Measurements from ENCODE around the gene NUCB1. TPM values are rescaled to one million over a fixed set of nuclear protein-coding genes. Genes with fewer than 3 reads are reported as not detected.
"Not testable (repeated sequence)": the region's sequence is repeated elsewhere in the genome, so short reads cannot be mapped to it uniquely, and the experiment has no call there.

NUCB1 gene
- total and polyA plus RNA-seq, 2 donors, result 107 to 478 TPM

DNA sequence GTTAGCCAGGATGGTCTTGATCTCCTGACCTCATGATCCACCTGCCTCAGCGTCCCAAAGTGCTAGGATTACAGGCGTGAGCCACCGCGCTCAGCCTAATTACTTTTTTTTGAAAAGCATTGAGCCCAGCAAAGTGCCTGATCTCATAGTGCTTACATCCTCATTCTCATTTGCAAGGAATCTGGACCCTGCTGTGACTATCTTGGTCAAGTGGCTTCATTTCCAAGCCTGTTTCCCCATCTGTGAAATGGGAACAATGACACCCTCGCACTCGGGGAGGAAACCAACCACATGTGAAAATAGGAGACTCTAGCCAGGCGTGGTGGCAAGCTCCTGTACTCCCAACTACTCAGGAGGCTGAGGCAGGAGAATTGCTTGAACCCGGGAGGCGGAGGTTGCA, 30.1 kb upstream of the NUCB1 start:
- H3K4me3 ChIP-seq (ENCODE audit: low read depth, low read length), result no peak overlapping the region
- 96% methylated on average over 9 of the region's 9 CpGs for WGBS
- peaks cover 4% of the 10 kb centered on the region for H3K4me1 ChIP-seq (ENCODE audit: insufficient read depth)
- DNase-seq (ENCODE audit: extremely low spot score), result no peak
- H3K27ac ChIP-seq (ENCODE audit: low read depth), result no peak overlapping the region
- no peaks in the 10 kb centered on the region for H3K36me3 ChIP-seq (ENCODE audit: insufficient read depth)

DNA sequence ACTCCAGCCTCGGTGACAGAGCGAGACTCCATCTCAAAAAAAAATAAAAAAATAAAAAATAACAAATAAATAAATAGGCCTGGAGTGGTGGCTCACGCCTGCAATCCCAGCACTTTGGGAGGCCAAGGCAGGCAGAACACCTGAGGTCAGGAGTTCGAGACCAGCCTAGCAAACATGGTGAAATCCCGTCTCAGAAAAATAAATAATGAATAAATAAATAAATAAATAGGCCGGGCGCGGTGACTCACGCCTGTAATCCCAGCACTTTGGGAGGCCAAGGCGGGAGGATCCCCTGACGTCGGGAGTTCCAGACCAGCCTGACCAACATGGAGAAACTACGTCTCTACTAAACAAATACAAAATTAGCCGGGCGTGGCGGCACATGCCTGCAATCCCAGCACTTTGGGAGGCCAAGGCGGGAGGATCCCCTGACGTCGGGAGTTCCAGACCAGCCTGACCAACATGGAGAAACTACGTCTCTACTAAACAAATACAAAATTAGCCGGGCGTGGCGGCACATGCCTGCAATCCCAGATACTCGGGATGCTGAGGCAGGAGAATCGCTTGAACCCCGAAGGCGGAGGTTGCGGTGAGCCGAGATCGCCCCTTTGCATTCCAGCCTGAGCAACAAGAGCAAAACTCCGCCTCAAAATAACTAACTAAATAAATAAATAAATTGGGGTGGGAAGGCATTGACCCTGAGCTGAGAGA, 28.5 kb upstream of the NUCB1 start:
- not testable (repeated sequence) for H3K4me1 ChIP-seq (ENCODE audit: insufficient read depth); DNase-seq (ENCODE audit: extremely low spot score); H3K36me3 ChIP-seq (ENCODE audit: insufficient read depth); H3K4me3 ChIP-seq (ENCODE audit: low read depth, low read length); H3K27ac ChIP-seq (ENCODE audit: low read depth)
- WGBS, result 82% methylated on average over 31 of the region's 31 CpGs

DNA sequence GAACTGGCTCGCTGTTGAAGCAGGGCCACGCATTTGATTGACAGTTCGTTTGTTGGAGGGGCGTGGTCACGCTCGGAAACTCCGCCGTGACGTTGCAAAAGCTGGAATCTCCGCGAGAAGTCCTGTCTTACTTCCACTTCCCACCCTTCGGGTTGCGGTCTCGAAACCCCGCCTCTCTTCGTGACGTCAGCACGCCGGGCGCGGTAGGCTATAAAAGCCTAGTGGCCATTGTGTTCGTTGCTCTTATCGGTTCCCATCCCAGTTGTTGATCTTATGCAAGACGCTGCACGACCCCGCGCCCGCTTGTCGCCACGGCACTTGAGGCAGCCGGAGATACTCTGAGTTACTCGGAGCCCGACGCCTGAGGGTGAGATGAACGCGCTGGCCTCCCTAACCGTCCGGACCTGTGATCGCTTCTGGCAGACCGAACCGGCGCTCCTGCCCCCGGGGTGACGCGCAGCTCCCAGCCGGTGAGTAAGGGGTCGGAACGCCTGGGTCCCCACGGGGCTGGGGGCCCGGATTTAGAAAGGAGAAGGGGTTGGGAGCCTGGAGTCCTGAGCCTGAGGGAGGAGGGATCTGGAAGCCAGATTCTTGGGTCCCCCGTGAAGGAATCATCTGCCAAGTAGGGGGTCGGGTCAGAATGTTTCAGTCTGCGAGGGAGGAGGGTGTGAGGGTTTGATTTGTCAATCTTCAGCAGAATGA, 27.8 kb upstream of the NUCB1 start, which contains the start of gene PPP1R15A:
PPP1R15A (plus strand) TSS at position 240 of the 702 bp plus-strand sequence. CDS start 813 bp downstream, outside the sequence.
- H3K4me3 ChIP-seq (ENCODE audit: low read depth, low read length), result peak within 1 kb of the TSS; percentile 77
- peak; percentile 97 for DNase-seq (ENCODE audit: extremely low spot score)
- H3K4me1 ChIP-seq (ENCODE audit: insufficient read depth), result peaks cover 4% of the 10 kb centered on the region
- no peaks in the 10 kb centered on the region for H3K36me3 ChIP-seq (ENCODE audit: insufficient read depth)
- under 1% methylated on average over 53 of the region's 53 CpGs for WGBS
- peak within 1 kb of the TSS; percentile 100 for H3K27ac ChIP-seq (ENCODE audit: low read depth)

DNA sequence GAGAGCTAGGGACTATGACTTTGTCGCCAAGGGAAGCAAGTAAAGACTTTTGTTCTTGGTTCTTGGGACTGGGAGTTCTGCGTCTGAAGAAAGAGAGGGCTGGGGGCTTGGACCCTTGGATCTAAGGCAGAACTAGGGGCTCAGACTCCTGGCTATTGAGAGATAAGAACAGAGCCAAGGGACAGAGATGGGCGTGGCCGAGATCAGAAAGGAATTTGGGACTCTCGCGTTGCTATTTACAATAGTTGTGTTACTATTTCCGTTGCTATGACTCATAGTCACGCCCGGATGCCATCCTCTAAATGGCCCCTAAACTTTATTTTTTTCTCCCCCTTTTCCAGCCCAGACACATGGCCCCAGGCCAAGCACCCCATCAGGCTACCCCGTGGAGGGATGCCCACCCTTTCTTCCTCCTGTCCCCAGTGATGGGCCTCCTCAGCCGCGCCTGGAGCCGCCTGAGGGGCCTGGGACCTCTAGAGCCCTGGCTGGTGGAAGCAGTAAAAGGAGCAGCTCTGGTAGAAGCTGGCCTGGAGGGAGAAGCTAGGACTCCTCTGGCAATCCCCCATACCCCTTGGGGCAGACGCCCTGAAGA, 27.1 kb upstream of the NUCB1 start:
- peak overlapping the region; percentile 77 for H3K4me3 ChIP-seq (ENCODE audit: low read depth, low read length)
- no peaks in the 10 kb centered on the region for H3K36me3 ChIP-seq (ENCODE audit: insufficient read depth)
- WGBS, result under 1% methylated on average over 14 of the region's 14 CpGs
- peaks cover 3% of the 10 kb centered on the region for H3K4me1 ChIP-seq (ENCODE audit: insufficient read depth)
- peak; percentile 92 for DNase-seq (ENCODE audit: extremely low spot score)
- H3K27ac ChIP-seq (ENCODE audit: low read depth), result peak overlapping the region; percentile 100

DNA sequence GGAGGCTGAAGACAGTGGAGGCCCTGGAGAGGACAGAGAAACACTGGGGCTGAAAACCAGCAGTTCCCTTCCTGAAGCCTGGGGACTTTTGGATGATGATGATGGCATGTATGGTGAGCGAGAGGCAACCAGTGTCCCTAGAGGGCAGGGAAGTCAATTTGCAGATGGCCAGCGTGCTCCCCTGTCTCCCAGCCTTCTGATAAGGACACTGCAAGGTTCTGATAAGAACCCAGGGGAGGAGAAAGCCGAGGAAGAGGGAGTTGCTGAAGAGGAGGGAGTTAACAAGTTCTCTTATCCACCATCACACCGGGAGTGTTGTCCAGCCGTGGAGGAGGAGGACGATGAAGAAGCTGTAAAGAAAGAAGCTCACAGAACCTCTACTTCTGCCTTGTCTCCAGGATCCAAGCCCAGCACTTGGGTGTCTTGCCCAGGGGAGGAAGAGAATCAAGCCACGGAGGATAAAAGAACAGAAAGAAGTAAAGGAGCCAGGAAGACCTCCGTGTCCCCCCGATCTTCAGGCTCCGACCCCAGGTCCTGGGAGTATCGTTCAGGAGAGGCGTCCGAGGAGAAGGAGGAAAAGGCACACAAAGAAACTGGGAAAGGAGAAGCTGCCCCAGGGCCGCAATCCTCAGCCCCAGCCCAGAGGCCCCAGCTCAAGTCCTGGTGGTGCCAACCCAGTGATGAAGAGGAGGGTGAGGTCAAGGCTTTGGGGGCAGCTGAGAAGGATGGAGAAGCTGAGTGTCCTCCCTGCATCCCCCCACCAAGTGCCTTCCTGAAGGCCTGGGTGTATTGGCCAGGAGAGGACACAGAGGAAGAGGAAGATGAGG, 26.4 kb upstream of the NUCB1 start:
- Histone ChIP-seq H3K27ac (ENCODE audit: low read depth) (peak overlapping the region; percentile 100), H3K36me3 (ENCODE audit: insufficient read depth) (no peaks in the 10 kb centered on the region), H3K4me3 (ENCODE audit: low read depth, low read length) (peak overlapping the region; percentile 77), H3K4me1 (ENCODE audit: insufficient read depth) (peaks cover 5% of the 10 kb centered on the region)
- WGBS, result 26% methylated on average over 14 of the region's 14 CpGs
- no peak for DNase-seq (ENCODE audit: extremely low spot score)

- Histone ChIP-seq H3K36me3 (ENCODE audit: insufficient read depth) (no peaks in the 10 kb centered on the region), H3K27ac (ENCODE audit: low read depth) (peak overlapping the region; percentile 82), H3K4me1 (ENCODE audit: insufficient read depth) (peaks cover 5% of the 10 kb centered on the region), H3K4me3 (ENCODE audit: low read depth, low read length) (peak overlapping the region; percentile 77)
- DNase-seq (ENCODE audit: extremely low spot score), result no peak
- 9% methylated on average over 17 of the region's 17 CpGs for WGBS
These were observed 25.6 kb upstream of the NUCB1 start for GRCh38 chr19:48874303-48875135.

- 63% methylated on average over 30 of the region's 30 CpGs for WGBS
- H3K36me3 ChIP-seq (ENCODE audit: insufficient read depth); DNase-seq (ENCODE audit: extremely low spot score): not testable (repeated sequence)
These were observed 23.8 kb upstream of the NUCB1 start for GRCh38 chr19:48876043-48876981.

DNA sequence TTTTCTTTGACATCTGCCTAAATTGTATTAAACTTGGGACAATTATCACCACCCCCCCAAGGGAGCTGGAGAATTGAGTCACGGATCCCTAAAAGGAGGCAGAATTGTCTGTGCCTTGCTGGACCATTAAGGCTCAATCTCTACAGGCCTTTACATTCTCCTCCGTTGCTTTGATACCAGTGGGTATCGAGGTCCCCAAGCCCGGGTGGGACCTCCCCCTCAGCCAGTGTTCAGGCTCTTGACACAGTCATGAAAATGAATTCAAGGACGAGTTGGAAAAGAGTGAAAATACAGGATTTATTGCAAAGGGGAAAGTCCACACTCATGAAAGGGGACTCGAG, 22.3 kb upstream of the NUCB1 start:
- Histone ChIP-seq H3K27ac (ENCODE audit: low read depth) (no peak overlapping the region), H3K4me3 (ENCODE audit: low read depth, low read length) (no peak overlapping the region), H3K4me1 (ENCODE audit: insufficient read depth) (peaks cover 3% of the 10 kb centered on the region), H3K36me3 (ENCODE audit: insufficient read depth) (no peaks in the 10 kb centered on the region)
- 84% methylated on average over 6 of the region's 6 CpGs for WGBS
- no peak for DNase-seq (ENCODE audit: extremely low spot score)

More at GRCh38 chr19:48876043-48876981, 23.8 kb upstream of the NUCB1 start:
- H3K4me1 ChIP-seq (ENCODE audit: insufficient read depth); H3K27ac ChIP-seq (ENCODE audit: low read depth); H3K4me3 ChIP-seq (ENCODE audit: low read depth, low read length): not testable (repeated sequence)

GRCh38 chr19:48878196-48879024, 21.7 kb upstream of the NUCB1 start:
- DNase-seq (ENCODE audit: extremely low spot score), result no peak
- Histone ChIP-seq H3K4me3 (ENCODE audit: low read depth, low read length) (no peak overlapping the region), H3K27ac (ENCODE audit: low read depth) (no peak overlapping the region), H3K36me3 (ENCODE audit: insufficient read depth) (no peaks in the 10 kb centered on the region), H3K4me1 (ENCODE audit: insufficient read depth) (peaks cover 2% of the 10 kb centered on the region)
- WGBS, result 58% methylated on average over 11 of the region's 11 CpGs

GRCh38 chr19:48879025-48879637, 21.0 kb upstream of the NUCB1 start:
- no peak overlapping the region for H3K27ac ChIP-seq (ENCODE audit: low read depth)
- WGBS, result 86% methylated on average over 13 of the region's 13 CpGs
- no peaks in the 10 kb centered on the region for H3K36me3 ChIP-seq (ENCODE audit: insufficient read depth)
- no peak for DNase-seq (ENCODE audit: extremely low spot score)
- peaks cover 2% of the 10 kb centered on the region for H3K4me1 ChIP-seq (ENCODE audit: insufficient read depth)
- H3K4me3 ChIP-seq (ENCODE audit: low read depth, low read length), result no peak overlapping the region

DNA sequence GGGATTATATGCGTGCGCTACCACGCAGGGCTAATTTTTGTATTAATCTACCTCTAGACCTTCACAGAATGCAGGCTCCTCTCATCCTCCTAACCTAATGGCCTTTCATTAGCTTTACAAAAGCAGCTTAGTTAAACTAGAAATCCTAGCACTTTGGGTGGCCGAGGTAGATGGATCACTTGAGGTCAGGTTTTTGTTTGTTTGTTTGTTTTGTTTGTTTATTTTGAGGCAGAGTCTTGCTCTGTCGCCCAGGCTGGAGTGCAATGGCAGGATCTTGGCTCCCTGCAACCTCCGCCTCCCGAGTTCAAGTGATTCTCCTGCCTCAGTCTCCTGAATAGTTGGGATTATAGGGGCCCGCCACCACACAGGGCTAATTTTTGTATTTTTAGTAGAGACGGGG, 20.4 kb upstream of the NUCB1 start:
- WGBS, result 84% methylated on average over 9 of the region's 9 CpGs
- H3K27ac ChIP-seq (ENCODE audit: low read depth); H3K4me3 ChIP-seq (ENCODE audit: low read depth, low read length); H3K36me3 ChIP-seq (ENCODE audit: insufficient read depth); DNase-seq (ENCODE audit: extremely low spot score); H3K4me1 ChIP-seq (ENCODE audit: insufficient read depth): not testable (repeated sequence)

All from urinary bladder (tissue), 4 donors.